OCI-LY3 (cell line): ENCODE data around the gene NUDT2.
A peak's percentile ranks its signal among the peaks of the same experiment; 100 is the strongest.

ENCODE experiments used
- H2AFZ ChIP-seq: fragments of 200-600, 300-600 bp; shearing (Covaris generic); 2 replicates; pipeline ENCODE4 v1.6.0; 2014; ENCODE audit warnings: antibody characterized with exemption, low read depth, low read length
- H3K27ac ChIP-seq: fragments of 200-600, 300-600 bp; sonication (generic); 2 replicates; pipeline ENCODE4 v1.5.1; 2014; ENCODE audit warnings: mild to moderate bottlenecking, low read length, moderate library complexity, mixed read lengths
- H3K27me3 ChIP-seq: fragments of 200-600, 300-600 bp; sonication (generic); 2 replicates; pipeline ENCODE4 v1.6.1; 2014; ENCODE audit warnings: low read depth, low read length, mixed read lengths
- H3K36me3 ChIP-seq: fragments of 200-600, 300-600 bp; sonication (generic); replicated peaks from 2 replicates; pipeline ENCODE3; 2014; ENCODE audit warnings: low read depth, low read length, mixed read lengths
- H3K4me1 ChIP-seq: fragments of 300-600, 200-600 bp; sonication (generic); 2 replicates; pipeline ENCODE4 v1.6.1; 2014; ENCODE audit warnings: low read length, mixed read lengths
- H3K4me2 ChIP-seq: fragments of 200-600, 300-600 bp; sonication (generic); 2 replicates; pipeline ENCODE4 v1.6.1; 2014; ENCODE audit warnings: low read length, mixed read lengths
- H3K4me3 ChIP-seq: fragments of 300-600, 200-600 bp; sonication (generic); 2 replicates; pipeline ENCODE4 v1.5.1; 2014; ENCODE audit warnings: antibody characterized with exemption, mild to moderate bottlenecking, low read length, moderate library complexity
- H3K79me2 ChIP-seq: fragments of 300-600, 200-600 bp; shearing (Covaris generic); 2 replicates; pipeline ENCODE4 v1.6.1; 2014; ENCODE audit warnings: mild to moderate bottlenecking, low read length, mixed read lengths
- H3K9ac ChIP-seq: fragments of 300-600, 200-600 bp; shearing (Covaris generic); 2 replicates; pipeline ENCODE4 v1.6.0; 2014; ENCODE audit warnings: mild to moderate bottlenecking, low read length, moderate library complexity
- H3K9me3 ChIP-seq: fragments of 200-600, 300-600 bp; shearing (Covaris generic); 2 replicates; pipeline ENCODE4 v1.6.1; 2014; ENCODE audit warnings: low read length, mixed read lengths; ENCODE audit not compliant: insufficient read depth
- H4K20me1 ChIP-seq: fragments of 200-600, 300-600 bp; sonication (generic); 2 replicates; pipeline ENCODE4 v1.6.1; 2016; ENCODE audit warnings: low read length, mixed read lengths; ENCODE audit not compliant: insufficient read depth
- CTCF ChIP-seq: fragments of 200-600, 300-600 bp; sonication (generic); IDR thresholded peaks from 2 replicates; pipeline ENCODE4 v1.5.1; 2014; ENCODE audit warnings: antibody characterized with exemption, low read length, low read depth
- EZH2phosphoT487 ChIP-seq: fragments of 200-600 bp; shearing (Covaris generic); IDR thresholded peaks from 2 replicates; pipeline ENCODE4 v1.6.1; 2018; ENCODE audit warnings: antibody characterized with exemption, mixed run types, low read depth

The NUDT2 gene

DNA sequence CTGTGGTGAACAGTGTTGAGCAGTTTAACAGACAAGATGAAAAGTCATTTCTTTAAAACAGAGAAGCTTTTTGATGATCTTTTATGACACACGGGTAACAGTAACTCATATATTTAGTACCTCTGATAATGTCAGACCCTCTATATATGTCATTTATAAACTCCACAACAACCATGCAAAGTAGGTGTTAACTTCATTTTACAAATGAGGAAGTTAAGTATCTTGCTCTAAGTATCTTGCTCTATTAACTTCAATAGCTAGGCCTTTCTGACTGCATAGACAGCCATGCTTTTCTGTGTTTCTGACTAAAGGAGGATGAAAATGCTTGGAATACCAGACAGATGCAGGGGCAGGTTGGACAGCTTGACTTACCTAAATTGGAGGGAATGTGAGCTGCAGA lies 1.8 kb downstream of the NUDT2 start:
- no peak overlapping the region for H3K27ac ChIP-seq
- no peak for TF ChIP-seq CTCF
- TF ChIP-seq EZH2phosphoT487 = no peak
- H4K20me1 ChIP-seq = no peaks in the 10 kb centered on the region
- H3K4me1 ChIP-seq = peaks cover 16% of the 10 kb centered on the region
- H2AFZ ChIP-seq = no peak overlapping the region
- no peaks in the 10 kb centered on the region for H3K9me3 ChIP-seq
- H3K27me3 ChIP-seq = no peaks in the 10 kb centered on the region
- H3K36me3 ChIP-seq = no peaks in the 10 kb centered on the region
- peaks cover 36% of the 10 kb centered on the region for H3K79me2 ChIP-seq
- H3K4me3 ChIP-seq = no peak overlapping the region
- no peak overlapping the region for H3K9ac ChIP-seq
- peak overlapping the region; percentile 16; the same call in 1 of the 2 replicates for H3K4me2 ChIP-seq

DNA sequence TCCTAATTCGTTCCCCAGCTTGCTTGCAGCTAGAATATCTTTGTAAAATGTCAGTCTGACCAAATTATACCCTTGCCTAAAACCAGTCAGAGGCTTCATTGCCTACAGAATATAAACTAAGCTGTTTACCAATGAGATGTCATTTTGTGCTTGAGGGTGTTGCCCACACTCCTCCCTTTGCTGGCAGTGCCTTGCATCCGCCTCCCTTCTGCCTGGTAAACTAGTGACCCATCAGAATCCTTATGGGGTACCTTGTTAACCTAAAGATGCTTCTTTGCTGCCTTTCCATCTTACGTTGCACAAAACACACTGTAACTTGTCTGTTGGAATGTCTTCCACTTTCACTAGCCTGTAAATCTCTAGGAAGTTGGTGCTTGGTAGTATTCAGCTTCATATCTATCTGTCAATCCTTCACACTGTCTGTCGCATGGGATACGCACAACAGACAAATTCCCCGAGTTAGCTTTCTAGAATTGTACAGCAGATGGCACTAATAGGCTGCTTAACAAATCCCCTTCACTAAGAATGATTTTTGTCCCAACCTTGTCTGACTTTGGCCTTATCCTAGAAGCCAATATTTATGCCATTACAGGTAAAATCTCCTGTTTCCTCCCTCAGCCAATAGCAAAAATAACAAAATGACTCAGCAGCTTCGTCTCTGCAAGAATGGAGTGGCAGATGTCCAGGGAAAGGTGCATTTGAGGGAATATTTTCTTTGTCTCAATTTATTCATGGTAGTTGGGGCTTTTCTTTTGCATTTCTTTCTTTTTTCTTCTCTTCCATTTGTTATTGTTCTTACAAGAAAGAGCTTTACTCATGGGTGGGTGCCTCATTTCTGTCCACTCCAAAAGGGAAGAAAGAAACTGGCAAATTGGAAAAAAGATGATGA lies 3.0 kb downstream of the NUDT2 start:
- Histone ChIP-seq H3K27me3 (no peaks in the 10 kb centered on the region), H3K36me3 (no peaks in the 10 kb centered on the region), H3K4me3 (no peak overlapping the region), H3K79me2 (peaks cover 30% of the 10 kb centered on the region), H3K9me3 (no peaks in the 10 kb centered on the region), H3K4me1 (peaks cover 16% of the 10 kb centered on the region), H4K20me1 (no peaks in the 10 kb centered on the region), H3K4me2 (no peak overlapping the region), H2AFZ (no peak overlapping the region), H3K27ac (no peak overlapping the region), H3K9ac (no peak overlapping the region)
- no peak for TF ChIP-seq EZH2phosphoT487
- peak; percentile 62 for TF ChIP-seq CTCF

DNA sequence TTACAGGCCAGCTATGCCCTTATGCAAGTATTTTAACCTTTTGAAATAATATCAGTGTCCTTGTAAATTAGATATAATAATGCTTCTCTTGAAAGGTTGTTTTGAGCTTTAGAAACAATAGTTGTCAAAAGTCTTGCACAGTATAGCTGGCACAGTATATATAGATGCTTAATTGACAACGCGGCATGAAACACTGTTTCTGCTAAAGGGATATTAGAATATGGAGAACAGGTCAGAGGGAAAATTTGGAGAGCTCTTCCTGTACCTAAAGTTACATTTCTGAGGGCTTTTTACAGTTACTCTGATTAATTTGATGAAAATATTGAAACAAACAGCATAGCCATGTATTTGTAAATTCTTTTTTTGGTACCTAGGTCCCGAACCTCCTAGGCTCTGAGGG lies 4.5 kb downstream of the NUDT2 start:
- H3K36me3 ChIP-seq = peaks cover 4% of the 10 kb centered on the region
- no peaks in the 10 kb centered on the region for H3K9me3 ChIP-seq
- no peak overlapping the region for H3K9ac ChIP-seq
- H3K4me2 ChIP-seq = no peak overlapping the region
- H3K4me1 ChIP-seq = peaks cover 11% of the 10 kb centered on the region
- H3K79me2 ChIP-seq = peaks cover 16% of the 10 kb centered on the region
- TF ChIP-seq EZH2phosphoT487 = no peak
- TF ChIP-seq CTCF = no peak
- no peaks in the 10 kb centered on the region for H3K27me3 ChIP-seq
- no peak overlapping the region for H2AFZ ChIP-seq
- no peak overlapping the region for H3K27ac ChIP-seq
- H3K4me3 ChIP-seq = no peak overlapping the region
- no peaks in the 10 kb centered on the region for H4K20me1 ChIP-seq

GRCh38 chr9:34334337-34334824 lies 5.0 kb downstream of the NUDT2 start:
- Histone ChIP-seq H2AFZ (no peak overlapping the region), H3K4me1 (peaks cover 11% of the 10 kb centered on the region), H3K9ac (no peak overlapping the region), H3K9me3 (no peaks in the 10 kb centered on the region), H3K79me2 (peaks cover 16% of the 10 kb centered on the region), H3K36me3 (peaks cover 9% of the 10 kb centered on the region), H3K4me3 (no peak overlapping the region), H3K4me2 (no peak overlapping the region), H3K27ac (no peak overlapping the region), H3K27me3 (no peaks in the 10 kb centered on the region), H4K20me1 (no peaks in the 10 kb centered on the region)
- no peak for TF ChIP-seq CTCF
- TF ChIP-seq EZH2phosphoT487 = no peak
